SK-N-MC (cell line): ENCODE data around the gene SAMHD1.

Experiments
- EZH2 ChIP-seq: fragments of 200-600 bp; sonication (generic); IDR thresholded peaks from one replicate; pipeline ENCODE4 v1.6.1; 2017; ENCODE audit warnings: antibody characterized with exemption
- FOXP2 ChIP-seq: optimal IDR thresholded peaks from 2 replicates; pipeline ENCODE3; 2011; ENCODE audit warnings: mild to moderate bottlenecking, moderate library complexity; ENCODE audit not compliant: insufficient read depth; ENCODE audit errors: extremely low read length, control extremely low read depth

DNA sequence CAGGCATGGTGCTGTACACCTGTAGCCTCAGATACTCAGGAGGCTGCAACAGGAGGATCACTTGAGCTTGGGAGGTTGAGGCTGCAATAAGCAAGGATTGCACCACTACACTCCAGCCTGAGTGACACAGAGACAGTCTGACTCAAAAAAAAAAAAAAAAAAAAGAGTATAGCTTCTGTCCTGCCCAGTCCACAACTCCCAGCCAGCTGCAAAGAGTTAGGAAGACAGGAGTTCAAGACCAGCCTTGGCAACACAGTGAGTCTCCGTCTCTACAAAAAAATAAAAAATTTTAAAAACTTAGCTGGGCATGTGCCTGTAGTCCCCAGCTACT is 103.8 kb downstream of the SAMHD1 start:
- TF ChIP-seq EZH2 (no peak), FOXP2 (no peak)
